HG03520 (cell line): Measurements from ENCODE around the gene IGSF9.

ENCODE experiments used
- ATAC-seq: cut with Tn5 transposase; IDR thresholded peaks from one replicate; pipeline ENCODE4 v1.9.1; 2021; ENCODE audit warnings: mild to moderate bottlenecking, moderate library complexity; ENCODE audit not compliant: unreplicated experiment

The IGSF9 gene

DNA sequence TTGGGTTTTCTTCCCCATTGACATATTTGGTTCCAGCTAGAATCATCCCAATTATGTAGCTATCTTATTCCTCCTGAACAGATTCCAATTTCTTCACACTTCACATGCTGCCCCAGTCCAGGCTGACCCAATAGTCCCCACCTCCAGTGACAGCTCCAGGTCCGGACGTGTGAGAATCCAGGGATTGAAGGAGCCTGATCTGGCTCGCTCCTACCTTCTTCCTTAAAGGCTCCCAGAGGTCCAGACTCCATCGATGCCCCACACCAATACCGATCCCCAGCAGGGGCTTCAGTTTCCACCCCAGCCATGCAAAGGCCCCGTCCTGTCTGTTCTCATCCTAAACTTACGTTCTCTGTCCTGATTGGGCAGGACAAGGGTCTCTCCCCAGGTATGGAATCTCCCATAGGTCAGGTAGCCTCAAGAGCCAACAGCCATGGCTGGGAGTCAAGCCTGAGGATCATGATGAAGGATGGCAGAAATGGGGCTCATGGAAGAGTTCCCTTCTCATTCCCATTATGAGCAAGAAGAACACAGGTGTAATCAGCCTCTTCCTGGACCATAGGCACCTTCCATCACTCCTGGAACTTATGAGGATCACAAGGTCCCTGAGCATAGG lies 29.0 kb upstream of the IGSF9 start:
- ATAC-seq, result no peak

DNA sequence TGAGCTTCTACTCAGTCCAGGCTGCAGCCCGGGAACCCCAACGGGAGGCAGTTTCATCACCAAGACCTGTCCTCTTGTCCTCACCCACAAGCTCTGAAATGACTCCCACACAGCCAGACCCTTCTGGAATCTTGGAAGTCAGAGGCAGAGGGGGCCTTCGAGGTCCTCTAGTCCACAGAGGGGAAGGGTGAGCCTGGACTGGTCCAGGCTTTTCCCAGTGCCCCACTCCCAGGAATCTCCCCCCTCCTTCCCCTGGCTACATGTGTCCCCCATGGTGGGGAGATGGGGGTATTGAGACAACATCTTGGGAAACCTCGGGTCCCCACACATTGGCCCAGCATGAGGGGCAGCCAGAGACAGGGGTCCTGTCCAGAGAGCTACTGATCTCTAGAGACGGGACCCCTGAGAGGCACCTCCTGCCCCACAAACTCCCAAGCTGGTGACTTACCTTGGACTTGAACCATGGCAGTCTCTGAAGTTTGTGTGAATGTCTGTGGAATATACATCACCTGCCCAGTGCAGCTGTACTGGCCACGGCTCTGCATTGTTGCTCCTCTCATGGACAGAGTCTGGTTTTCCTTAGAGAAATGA lies 28.0 kb upstream of the IGSF9 start:
- no peak for ATAC-seq

DNA sequence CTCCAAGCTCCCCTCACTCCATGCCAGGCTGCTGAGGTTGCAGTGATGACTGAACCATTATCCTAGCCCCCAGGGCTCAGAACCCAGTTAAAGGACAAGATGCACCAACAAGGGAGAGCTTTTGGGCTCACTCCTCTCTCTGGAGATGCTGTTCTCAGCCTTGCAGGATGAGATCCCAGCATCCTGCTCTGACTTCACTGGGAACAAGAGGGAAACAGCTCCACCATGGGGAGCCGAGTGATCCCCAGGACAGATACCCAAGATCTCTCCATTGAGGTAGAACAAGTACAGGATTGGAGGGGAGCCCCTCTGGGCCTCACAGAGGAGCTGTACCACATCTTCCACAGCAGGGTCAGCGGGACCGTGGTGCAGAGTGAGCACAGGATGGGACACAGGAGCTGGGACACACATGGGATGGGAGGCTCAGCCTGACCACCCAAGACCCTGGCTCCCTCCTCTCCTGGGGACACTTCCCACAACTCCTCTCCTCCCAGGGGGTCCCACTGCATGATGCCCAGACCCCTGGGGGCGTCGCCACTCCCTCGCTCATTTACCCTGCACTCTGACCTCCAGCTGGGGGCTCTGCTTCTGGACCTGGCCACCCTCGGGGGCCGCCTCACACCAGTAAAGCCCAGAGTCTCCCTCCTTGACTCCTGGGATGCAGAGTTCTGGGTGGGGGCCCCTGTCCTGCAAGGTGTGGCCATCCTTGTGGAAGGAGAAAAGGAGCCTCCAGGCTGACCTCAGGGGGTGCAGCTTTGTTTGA lies 27.2 kb upstream of the IGSF9 start:
- no peak for ATAC-seq

DNA sequence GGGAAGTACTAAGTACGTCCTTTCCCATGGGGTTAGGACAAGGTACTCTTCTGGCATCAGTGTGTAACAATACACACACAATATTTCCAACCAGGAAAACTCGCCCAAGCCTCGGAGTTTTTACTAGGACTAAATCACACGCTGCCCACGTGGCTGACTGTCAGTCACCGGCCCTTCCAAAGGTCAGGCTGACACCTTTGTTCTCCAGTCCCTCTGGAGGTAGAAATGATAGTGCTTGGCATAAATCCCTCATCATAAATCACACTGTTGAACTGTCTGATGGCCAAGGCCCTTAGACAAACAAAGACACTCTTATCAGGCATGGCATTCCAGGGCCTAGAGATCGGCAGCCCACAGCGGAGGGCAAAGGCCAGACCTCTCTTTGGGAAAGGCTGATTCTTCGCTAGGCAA lies 25.5 kb upstream of the IGSF9 start:
- ATAC-seq, result no peak

DNA sequence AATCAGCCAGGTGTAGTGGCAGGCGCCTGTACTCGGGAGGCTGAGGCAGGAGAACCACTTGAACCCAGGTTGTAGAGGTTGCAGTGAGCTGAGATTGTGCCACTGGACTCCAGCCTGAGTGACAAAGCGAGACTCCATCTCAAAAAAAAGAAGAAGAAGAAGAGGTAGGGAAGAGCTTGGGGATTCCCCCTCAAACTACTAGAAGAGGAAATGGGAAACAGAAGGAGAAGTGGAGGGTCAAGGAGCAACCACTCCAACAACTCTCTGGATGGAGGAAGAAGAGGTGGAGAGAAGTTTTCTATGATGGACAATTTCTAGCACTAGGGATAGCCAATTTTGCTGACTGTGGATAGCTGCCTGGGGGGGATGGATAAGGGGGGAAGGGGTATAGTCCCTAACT lies 23.5 kb upstream of the IGSF9 start:
- ATAC-seq, result no peak

DNA sequence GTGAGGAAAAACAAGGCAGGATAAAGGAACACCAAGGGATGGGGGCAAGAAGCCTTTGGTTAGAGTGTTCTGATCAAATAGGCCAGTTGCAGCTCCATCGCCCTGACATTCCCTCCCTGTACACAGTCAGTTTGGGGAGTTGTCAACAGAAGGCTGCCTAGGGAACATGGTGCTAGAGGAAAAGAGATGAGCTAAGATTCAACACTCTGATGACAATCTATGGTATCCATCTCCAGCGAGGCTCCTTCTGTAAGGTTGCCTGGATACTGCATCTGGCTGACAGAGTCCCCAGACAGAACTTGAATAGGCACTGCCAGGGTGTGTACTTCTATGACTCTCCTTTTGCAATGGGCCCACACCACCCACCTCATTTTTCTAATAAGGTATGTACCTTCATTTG lies 19.9 kb upstream of the IGSF9 start:
- no peak for ATAC-seq

DNA sequence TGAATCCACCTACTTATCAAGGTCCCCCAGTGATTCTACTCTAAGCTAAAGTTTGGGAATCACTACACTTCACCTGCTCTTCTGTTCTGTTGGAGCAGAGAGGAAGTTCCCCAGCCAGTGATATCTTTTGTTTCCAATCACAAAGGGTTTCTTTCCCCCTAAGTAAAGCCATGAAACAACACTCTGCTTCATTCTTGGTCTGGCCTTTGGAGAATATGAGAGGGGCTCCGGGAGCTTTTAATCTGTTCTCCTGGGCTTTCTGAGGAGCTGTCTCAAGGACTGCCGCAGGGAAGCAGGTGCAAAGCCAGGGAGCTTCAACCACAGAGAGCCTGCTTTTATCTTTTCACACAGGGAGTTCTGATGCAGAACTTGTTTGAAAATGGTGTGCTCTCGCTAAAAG lies 18.7 kb upstream of the IGSF9 start:
- ATAC-seq, result no peak

DNA sequence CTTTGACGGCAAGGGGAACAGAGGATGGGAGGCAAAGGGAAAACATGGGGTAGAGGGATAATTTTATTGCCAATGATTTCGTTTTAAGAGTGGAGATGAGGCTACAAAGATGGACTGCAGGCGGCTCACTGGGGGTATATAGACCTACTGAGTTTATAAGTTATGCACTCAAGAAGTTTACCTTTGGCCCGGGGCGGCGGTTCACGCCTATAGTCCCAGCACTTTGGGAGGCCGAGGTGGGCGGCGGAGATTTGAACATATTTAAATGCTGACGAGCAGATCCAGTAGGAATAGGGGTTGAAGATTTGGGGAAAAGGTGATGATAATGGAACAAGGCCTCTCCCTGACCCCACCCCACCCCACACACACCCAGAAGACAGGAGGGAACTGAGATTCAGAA lies 16.8 kb upstream of the IGSF9 start:
- no peak for ATAC-seq

DNA sequence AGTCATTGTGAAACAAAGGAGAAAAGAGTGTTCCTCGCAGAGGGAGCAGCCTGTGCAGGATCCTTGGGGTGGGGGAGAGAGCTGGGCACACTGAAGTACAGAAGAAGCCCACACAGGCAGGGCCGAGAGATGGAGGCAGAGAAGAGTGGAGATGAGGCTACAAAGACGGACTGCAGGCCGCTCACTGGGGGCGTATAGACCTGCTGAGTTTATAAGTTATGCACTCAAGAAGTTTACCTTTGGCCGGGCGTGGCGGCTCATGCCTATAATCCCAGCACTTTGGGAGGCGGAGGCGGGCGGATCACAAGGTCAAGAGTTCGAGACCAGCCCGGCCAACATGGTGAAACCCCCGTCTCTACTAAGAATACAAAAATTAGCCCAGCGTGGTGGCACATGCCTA lies 16.2 kb upstream of the IGSF9 start:
- no peak for ATAC-seq

DNA sequence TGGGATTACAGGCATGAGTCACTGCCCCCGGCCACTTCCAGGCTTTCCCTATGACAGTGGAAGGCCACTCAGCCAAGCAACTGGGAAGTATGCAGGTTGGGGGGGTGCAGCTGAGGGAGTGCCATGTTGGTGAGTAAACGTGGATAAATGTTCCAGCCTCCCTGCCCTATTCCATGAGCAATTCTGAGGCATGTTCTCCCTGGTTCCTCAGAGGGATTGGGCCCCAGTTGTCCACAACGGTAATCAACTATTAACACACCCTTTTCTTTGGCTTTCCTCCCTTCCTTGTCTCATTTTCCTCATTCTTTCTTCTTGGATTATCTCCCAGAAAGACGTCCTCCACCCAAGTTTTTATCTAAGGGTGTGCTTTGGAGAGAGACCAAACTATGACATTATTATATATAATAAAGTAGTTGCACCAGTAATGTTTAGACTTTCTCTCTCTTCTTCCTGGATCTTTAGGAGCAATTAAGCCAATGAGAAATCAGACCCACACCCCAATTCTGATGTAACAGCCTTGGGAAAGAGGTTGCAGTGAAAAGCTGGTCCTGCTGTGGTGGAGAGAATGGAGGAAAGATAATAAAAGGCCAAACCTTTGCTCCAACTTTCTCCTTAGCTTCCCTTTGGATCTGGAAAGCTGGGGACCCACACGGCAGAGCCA lies 15.4 kb upstream of the IGSF9 start:
- ATAC-seq, result no peak

DNA sequence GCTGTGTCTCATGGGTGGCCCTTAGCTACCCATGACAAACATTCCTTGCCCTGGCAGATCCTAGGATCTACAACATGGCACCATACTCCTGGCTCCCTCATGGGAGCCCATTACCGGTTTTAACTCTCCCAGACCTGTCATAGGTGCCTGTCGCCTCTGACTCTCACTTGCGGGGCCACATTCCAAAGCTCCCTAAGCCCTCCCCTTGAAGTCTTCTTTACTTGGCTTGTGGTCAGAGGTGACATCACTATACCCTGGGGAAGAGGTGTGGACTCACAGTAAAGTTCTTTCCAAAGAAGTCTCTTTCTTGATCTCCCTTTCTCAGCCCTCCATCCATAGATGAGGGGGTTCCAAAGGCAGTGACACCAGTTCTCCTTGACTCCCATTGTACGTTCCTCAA lies 14.0 kb upstream of the IGSF9 start:
- ATAC-seq, result no peak

DNA sequence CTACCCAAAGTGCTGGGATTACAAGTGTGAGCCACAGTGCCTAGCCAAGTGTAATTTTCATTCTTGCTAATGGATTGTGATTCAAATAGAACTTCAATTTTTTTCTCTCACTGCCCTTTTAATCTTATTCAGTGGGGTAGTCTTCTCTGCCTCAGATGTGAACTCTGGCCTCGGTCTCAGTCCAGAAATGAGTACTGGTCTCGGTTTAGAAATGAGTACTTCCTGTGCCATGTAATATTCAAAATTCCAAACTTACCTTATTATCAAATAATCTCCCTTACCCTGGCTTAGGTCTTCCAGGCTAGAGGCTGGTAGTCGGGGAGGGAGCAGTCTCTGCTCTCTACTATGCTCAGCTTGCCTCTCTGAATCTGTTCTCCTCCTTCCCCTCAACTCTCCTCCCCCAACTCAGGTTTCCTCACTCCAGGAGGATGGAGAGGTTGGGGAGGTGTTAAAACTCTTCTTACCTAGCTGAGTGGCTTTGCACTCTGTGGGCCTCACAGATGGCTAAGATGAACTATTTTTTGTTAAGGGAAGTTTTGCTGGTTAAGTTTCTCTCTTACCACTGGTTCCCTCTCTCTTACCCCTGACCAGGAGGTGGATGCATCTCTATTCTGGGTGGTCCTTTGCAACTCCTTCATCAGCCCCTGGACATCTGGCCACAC lies 13.4 kb upstream of the IGSF9 start:
- no peak for ATAC-seq

DNA sequence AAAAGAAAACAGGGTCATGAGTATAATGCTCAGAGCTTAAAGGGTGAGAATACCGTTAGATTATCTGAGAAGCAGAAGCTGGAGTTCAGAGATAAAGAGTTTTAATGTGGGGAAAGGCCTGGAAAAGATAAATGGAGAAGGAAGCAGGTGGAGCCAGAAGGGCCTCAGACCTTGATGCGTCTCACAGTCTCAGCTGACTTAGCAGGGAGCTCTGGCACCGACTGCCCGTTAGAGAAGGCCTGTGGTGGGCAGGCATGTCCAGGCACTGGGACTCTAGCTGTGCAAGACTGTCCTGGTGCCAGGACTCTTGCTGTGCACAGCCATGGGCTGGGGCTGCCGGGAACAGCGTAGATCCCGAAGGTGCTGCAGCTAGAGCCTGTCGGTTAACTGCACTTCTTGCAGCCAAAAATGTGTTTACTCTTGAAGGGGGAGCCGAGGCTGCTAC lies 12.4 kb upstream of the IGSF9 start:
- no peak for ATAC-seq

DNA sequence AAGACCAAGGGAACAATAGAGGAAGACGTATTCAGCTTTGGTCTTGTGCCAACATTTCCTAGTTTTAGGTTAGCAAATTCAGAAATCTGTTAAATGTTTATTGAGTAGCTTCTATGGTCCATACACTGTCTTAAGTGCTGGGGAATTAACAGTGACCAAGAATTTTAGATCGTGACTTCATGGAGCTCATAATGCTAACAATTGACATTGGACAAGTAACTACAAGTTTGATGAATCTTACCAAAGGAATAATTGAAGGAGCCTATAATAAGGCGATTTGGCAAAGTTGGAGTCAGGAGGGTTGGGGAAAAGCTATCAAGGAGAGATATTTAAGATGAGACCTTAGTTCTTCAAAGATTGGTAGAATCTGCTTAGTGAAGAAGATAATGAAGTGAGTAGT lies 10.0 kb upstream of the IGSF9 start:
- no peak for ATAC-seq

DNA sequence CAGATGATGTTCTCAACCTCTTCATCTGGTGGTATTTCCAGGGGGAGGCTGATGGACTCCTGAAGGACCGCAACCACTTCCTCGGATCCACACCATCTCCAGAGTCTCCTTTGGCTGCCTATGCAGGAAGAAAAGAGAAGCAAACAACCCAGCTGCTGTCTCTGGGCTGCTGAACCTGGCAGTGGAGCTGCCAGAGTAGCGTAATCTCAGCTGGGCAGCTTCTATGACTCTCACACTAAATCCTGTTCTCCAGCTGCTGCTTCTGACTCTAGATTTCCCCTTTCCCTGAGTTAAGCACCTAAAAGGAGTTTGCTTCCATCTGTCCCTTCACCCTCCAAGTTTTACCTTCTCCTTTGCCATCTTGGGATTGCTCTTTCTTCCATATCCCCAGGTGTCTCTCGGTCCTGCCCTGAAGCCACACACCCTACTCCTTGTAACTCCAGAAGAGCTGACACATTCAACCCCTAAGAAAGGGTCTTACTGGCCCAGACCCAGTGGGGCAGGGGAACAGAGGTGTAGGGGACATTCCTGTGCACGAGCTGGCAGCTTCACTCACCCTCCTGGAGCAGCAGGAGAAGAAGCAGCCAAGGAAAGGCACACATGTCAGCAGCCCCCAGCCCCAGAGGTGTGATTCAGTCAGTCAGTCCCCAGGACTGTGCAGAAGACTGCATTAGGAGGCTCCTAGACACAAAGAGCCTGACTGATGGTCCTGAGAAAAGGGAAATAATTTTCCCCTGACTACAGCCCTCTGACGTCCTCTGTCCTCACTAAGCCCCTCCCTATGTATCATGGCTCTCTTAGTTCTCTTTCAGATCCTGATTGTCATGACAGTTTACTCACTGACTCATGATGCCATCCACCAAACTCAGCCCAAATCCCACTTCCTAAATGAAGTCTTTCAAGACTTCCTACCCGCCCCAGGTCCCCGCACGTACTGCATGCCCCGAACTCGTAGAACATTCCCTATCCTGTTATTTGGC lies 8.4 kb upstream of the IGSF9 start, which contains the start of gene SLAMF9:
SLAMF9 (minus strand) TSS at position 702 of the 980 bp plus-strand sequence; CDS start at position 602, 100 bp downstream.
- no peak for ATAC-seq

DNA sequence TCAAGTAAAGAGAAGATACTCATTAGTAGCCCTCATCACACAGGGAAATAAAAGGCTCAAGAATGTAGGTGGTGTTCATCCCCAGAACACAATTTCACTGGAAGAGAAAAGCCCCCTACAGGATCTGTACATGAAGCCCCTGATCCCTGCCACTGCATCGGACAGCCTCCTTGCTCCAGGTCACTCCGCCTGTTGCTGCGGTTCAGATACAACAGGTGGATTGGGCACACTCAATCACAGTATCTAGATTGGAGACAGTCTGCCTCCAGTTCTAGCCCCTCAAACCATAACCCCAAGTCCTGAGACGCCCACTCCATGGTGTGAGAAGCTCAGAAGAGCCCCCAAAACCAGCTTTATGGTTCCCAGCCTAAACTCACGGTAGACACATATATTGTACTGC lies 7.5 kb upstream of the IGSF9 start:
- ATAC-seq, result no peak

DNA sequence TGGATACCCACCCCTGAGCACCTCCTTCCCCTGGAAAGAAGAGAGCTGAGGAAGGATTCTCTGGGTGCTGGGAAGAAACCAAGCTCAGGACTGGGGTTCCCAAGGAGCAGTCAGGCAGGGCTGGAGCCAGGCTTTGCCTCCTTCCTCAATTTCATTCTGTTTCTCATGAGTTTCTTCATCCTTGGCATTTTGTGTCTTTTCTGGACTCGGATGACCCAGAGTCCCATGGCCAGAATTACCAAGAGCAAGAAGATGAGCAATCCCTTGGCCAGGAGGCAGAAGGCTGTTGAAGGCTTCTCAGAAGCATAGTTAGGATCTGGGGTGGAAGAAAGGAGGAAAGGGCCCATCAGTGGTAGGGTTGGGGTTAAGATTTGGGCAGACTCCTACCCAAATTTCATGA lies 6.1 kb upstream of the IGSF9 start:
- ATAC-seq, result no peak

DNA sequence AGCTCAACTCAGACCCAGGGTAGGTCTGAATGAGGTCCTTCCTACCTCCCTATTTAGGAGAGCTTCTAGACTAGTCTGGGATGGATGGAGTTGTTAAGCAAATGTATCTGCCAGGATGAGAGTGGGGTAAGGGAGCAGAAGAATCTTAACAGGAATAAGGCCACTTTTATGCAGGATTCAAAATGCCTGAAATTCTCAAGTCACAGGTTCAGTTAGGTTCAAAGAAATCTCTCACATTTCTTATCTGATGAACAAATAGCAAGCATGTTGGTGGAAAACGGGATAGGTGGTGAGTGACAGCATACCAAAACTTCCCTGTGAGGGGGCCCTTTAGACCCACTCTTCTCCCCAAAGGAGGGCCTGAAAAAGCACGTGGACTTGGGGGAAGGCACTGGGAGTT lies 5.6 kb upstream of the IGSF9 start:
- no peak for ATAC-seq

DNA sequence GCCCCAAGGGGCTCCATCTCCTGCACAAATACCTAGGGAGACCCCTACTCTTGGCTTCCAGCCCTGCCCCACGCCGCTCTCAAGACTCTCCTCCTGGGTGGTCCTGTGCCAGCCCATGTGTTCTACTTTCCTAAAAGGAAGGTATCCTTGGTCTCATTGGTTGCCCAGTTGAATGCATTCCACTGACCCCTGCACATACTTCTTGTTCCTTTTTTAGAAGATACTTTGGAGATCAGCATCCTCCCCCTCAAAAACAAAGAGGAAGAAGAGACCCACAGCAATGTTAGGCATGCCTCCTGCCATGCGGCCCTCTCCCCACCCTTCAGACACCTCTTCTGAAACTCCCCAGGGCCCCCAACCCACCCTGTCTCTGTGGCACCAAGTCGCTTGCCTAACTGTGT lies 4.6 kb upstream of the IGSF9 start:
- no peak for ATAC-seq

DNA sequence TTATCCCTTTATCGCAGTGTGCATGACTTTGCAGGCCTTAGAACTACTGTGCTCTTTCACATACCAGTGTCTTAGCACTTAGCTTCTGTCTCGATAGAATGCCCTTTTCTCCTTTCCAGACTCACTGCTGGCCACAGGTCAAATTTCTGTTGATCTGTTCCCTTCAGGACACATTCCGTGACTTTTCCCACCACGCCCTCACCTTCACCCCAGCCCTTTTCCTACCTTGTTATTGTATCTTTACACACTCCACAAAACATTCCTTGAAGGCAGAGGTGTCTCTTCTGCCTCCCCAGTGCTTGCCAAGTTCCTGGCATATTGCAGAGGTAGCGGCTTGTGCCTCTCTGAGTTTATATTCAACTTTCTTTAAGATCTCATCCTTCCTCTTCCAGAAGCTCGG lies 3.7 kb upstream of the IGSF9 start:
- no peak for ATAC-seq
